Effector memory CD8-positive, alpha-beta T cell (primary cell): ENCODE results near the gene KIF22.
A peak's percentile ranks its signal among the peaks of the same experiment; 100 is the strongest.
"Not testable (repeated sequence)": the region's sequence is repeated elsewhere in the genome, so short reads cannot be mapped to it uniquely, and the experiment has no call there.

Source experiments
- ATAC-seq: fragments of 150-1000 bp; cut with Tn5 transposase; replicated peaks from 2 replicates; pipeline ENCODE4 v1.10.0; 2021; ENCODE audit warnings: mild to moderate bottlenecking, moderate library complexity
- DNase-seq, 3 experiments: peaks; one replicate each; pipeline ENCODE4 v3.0.0; 2021
- H3K27ac Mint-ChIP-seq, 2 donors: one replicate each; pipeline ENCODE4 v1.8.0; 2022; ENCODE audit warnings: mild to moderate bottlenecking in 2 of 2, mixed read lengths in 2 of 2, moderate library complexity in 2 of 2
- H3K27me3 Mint-ChIP-seq, 2 donors: one replicate each; pipeline ENCODE4 v1.8.0; 2022; ENCODE audit warnings: mixed read lengths in 2 of 2
- H3K36me3 Mint-ChIP-seq: one replicate; pipeline ENCODE4 v1.8.0; 2022; ENCODE audit warnings: mild to moderate bottlenecking, moderate library complexity, mixed read lengths; ENCODE audit not compliant: insufficient read depth
- H3K4me1 Mint-ChIP-seq, 2 donors: one replicate each; pipeline ENCODE4 v1.8.0; 2022; ENCODE audit warnings: low read depth in 2 of 2, mixed read lengths in 2 of 2
- H3K4me3 Mint-ChIP-seq, 2 donors: one replicate each; pipeline ENCODE4 v1.8.0; 2022; ENCODE audit warnings: mild to moderate bottlenecking in 2 of 2, mixed read lengths in 2 of 2, moderate library complexity in 2 of 2
- H3K9me3 Mint-ChIP-seq, 2 donors: one replicate each; pipeline ENCODE4 v1.8.0; 2022; ENCODE audit warnings: mixed read lengths in 2 of 2

Gene KIF22

DNA sequence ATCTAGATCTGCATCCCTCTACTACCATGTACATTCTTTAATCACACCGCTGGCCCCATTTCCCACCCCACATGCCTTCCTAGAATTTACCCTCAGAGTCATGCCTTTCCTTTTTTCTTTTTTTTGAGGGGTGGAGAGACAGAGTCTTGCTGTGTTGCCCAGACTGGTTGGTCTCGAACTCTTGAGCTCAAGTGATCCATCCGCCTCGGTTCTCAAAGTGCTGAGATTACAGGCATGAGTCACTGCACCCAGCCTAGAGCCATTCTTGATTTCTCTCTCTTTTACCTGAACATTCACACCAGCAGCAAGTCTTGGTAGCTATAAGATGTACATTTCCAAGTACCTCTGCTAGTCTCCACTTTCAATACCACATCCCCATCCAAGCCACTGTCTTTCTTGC lies 27.5 kb downstream of the KIF22 start:
- Mint-ChIP-seq H3K4me3 (peak overlapping the region; percentile 70 to 98), H3K36me3 (peaks cover 57% of the 10 kb centered on the region), H3K27ac (peak overlapping the region in 1 of 2 donors; percentile 86), H3K27me3 (no peaks in the 10 kb centered on the region), H3K9me3 (no peaks in the 10 kb centered on the region), H3K4me1 (peaks cover 70 to 76% of the 10 kb centered on the region in 2 donors)
- ATAC-seq (no peak), DNase-seq (no peak)

DNA sequence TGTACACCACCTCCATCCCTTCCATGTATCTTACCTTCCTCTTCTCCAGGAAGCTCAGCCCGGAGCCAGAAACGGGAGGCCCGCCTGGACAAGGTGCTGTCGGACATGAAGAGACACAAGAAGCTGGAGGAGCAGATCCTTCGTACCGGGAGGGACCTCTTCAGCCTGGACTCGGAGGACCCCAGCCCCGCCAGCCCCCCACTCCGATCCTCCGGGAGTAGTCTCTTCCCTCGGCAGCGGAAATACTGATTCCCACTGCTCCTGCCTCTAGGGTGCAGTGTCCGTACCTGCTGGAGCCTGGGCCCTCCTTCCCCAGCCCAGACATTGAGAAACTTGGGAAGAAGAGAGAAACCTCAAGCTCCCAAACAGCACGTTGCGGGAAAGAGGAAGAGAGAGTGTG lies 29.0 kb downstream of the KIF22 start:
- Mint-ChIP-seq H3K27me3 (no peaks in the 10 kb centered on the region), H3K4me3 (peak overlapping the region; percentile 96 to 98), H3K4me1 (peaks cover 64 to 71% of the 10 kb centered on the region in 2 donors)

DNA sequence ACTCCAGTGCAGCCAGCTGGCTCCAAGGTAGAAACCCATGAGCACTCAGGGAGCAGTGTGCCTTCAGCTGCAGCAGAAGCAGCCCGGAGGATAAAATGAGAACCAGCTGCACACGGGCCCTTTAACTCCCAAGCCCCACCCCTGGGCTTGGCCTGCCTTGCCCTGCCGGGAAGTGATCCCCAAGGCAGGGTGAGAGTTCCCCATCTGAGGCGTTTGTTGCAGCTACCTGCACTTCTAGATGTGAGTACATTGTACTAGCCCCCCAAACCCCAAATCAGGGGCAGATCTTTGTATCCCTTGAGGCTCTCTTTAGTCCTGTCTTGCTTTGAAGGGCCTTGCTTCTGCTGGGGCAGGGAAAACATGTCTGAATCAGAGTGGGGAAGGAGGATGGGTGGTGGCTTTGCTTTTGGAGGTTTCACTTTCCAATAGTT lies 29.7 kb downstream of the KIF22 start, which contains the start of gene MVP:
Gene MVP (plus strand): TSS at position 192 of the 431 bp plus-strand sequence. CDS start 10,088 bp downstream, outside the sequence.
- Mint-ChIP-seq H3K9me3 (no peaks in the 10 kb centered on the region), H3K4me3 (peak within 1 kb of the TSS; percentile 96 to 98), H3K4me1 (peaks cover 61 to 70% of the 10 kb centered on the region in 2 donors), H3K27ac (peak within 1 kb of the TSS; percentile 94), H3K36me3 (peaks cover 50% of the 10 kb centered on the region), H3K27me3 (no peaks in the 10 kb centered on the region)
- ATAC-seq (no peak), DNase-seq (peak in 1 of 3 experiments; percentile 12)

More for the DNA sequence above, 29.0 kb downstream of the KIF22 start:
- ATAC-seq (no peak), DNase-seq (no peak)
- H3K9me3 Mint-ChIP-seq, result no peaks in the 10 kb centered on the region
- peak overlapping the region; percentile 94 for H3K27ac Mint-ChIP-seq
- peaks cover 57% of the 10 kb centered on the region for H3K36me3 Mint-ChIP-seq

DNA sequence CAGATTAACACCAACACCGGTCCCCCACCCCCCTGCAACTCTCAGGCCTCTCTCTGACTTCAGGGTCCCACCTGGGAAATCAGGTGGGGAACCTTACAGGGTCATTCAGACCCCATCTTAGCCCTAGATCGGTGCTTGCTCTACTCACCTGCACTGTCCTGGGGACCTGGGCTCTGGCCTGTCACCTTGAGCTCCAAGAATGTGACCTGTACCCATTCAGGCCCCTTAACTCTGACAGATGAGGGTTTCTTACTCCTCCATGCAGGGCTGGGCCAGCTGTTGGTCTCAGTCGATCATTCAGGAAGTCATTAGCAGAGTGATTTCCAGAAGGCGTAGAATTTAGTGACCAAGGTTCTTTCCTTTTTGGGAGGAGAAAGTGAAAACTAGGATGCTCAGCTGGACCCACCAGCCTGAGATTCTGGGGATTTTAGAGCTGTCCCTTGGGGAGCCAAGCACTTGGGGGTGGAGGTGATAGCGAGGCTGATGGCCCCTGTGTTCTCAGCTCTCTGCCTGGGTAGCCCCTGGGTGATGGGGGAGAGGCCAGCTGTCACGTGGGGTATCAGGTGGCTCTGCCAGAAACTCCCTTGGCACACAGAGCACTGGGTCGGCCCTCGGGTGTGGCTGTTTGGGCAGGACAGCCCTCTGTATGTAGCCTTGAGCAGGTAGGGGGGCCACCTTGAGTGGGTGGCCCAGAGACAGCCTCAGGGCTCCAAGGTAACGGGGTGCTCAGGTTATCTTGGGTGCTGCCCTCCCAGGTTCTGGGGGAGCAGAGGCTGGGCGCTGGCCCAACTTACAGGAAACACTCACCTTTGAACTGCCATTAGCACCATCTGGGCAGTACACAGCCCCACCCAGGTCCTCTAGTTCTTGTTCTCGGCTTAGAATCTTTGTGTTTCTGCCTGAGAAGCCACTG lies 30.4 kb downstream of the KIF22 start:
- DNase-seq (peak in 2 of 3 experiments; percentile 41 to 53), ATAC-seq (peak; percentile 66)
- Mint-ChIP-seq H3K27ac (peak overlapping the region; percentile 94), H3K4me1 (peaks cover 62 to 69% of the 10 kb centered on the region in 2 donors), H3K4me3 (peak overlapping the region; percentile 96 to 98), H3K9me3 (no peaks in the 10 kb centered on the region), H3K27me3 (no peaks in the 10 kb centered on the region), H3K36me3 (peaks cover 44% of the 10 kb centered on the region)

DNA sequence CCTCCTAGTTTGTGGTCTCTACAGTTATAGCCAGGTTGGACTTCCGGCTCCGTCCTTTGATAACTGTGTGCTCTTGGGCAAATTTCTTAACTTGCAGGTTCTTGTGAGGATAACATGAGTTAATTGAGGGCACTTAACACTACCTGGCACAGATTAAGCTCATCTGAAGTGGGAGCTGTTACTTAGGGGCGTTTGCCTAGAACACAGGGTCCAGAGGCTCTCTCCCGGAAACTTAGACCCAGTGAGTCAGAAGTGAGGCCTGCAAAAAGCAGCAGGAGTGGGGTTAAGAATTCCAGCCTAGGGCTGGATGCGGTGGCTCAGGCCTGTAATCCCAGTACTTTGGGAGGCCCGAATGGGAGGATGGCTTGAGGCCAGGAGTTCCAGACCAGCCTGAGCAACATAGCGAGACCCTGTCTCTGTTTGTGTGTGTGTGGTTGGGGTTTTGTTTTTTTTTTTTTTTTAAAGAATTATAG lies 31.1 kb downstream of the KIF22 start:
- peaks cover 40% of the 10 kb centered on the region for H3K36me3 Mint-ChIP-seq
- peak overlapping the region; percentile 94 for H3K27ac Mint-ChIP-seq
- DNase-seq (no peak), ATAC-seq (no peak)
- H3K4me1 Mint-ChIP-seq, result peaks cover 59 to 68% of the 10 kb centered on the region in 2 donors
- H3K4me3 Mint-ChIP-seq, result peak overlapping the region; percentile 96 to 98
- H3K9me3 Mint-ChIP-seq, result no peaks in the 10 kb centered on the region
- no peaks in the 10 kb centered on the region for H3K27me3 Mint-ChIP-seq

DNA sequence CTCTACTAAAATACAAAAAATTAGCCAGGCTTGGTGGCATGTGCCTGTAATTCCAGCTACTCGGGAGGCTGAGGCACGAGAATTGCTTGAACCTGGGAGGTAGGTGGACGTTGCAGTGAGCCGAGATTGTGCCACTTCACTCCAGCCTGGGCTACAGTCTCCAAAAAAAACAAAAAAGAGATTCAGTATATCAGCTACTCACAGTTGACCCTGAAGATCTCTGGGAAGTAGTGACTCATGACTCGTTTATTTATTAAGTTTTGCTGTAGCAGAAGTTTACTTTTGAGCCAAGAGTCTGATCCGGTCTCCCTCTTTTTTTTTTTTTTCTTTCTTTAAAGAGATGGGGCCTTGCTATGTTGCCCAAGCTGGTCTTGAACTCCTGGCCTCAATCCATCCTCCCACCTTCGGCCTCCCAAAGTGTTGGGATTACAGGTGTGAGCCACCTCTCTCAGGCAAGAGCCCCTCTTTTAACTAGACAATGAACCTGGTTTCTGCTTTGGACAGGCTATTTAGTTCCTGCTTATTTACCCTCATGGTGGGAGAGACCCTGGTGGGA lies 34.1 kb downstream of the KIF22 start:
- Mint-ChIP-seq H3K27me3 (no peaks in the 10 kb centered on the region), H3K4me3 (peak overlapping the region; percentile 52 to 72), H3K36me3 (peaks cover 16% of the 10 kb centered on the region), H3K9me3 (no peaks in the 10 kb centered on the region), H3K27ac (peak overlapping the region; percentile 88 to 92), H3K4me1 (peaks cover 47 to 60% of the 10 kb centered on the region in 2 donors)
- ATAC-seq (no peak), DNase-seq (no peak)

DNA sequence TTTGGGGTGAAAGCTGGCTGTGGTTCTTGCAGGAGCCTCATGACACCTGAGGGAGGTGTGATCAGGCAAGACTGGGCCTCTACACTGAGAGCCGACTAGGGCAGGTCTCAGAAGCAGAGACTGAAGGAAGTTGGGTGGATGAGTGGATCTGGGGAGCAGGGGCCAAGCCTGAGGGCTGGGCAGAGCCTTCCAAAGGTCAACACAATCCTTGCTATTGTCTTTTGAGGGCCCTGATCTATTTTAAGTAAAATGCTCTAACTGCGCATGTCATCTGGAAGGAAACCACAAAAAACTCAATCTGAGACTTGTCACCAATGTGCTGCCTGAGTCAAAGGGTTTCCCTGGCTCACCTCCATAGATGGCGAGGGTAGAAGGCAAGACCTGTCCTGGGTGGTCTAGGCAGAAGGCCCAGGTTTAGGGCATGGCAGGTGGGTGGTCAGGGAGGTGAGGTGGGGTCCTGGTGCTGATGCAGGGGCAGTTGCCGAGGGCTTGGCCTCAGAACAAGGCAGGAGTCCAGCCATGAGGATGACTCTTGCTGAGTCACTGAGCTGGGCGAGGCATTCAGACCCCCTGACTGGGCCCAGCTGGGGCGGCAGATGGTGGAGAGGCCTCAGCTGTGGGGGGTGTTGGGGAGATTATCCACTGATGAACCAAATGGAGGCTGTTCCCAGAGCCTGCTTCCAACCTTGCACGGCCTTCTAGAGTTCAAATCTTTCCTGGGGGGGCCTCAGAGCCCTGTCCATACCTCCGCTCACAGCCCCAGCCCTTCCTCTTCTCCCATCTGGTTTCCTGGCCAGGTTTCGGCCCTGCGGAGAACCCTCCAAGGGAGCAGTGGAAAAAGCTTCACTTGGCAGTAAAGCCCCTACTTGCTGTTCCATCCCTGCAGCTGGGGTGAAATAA lies 34.8 kb downstream of the KIF22 start:
- Mint-ChIP-seq H3K4me1 (peaks cover 42 to 59% of the 10 kb centered on the region in 2 donors), H3K4me3 (peak overlapping the region; percentile 52 to 72), H3K27me3 (no peaks in the 10 kb centered on the region), H3K27ac (peak overlapping the region; percentile 88 to 92), H3K36me3 (peaks cover 10% of the 10 kb centered on the region), H3K9me3 (no peaks in the 10 kb centered on the region)
- no peak for ATAC-seq
- no peak for DNase-seq

DNA sequence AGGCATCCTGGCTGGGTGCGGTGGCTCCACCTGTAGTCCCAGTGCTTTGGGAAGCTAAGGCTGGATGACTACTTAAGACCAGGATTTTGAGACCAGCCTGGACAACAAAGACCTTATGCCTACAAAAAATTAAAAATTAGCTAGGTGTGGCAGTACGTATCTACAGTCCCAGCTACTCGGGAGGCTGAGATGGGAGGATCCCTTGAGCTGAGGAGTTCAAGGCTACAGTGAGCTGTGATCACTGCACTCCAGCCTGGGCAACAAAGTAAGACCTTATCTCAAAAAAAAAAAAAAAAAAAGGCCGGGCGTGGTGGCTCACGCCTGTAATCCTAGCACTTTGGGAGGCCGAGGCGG lies 35.8 kb downstream of the KIF22 start:
- Mint-ChIP-seq H3K27me3 (no peaks in the 10 kb centered on the region), H3K36me3 (peaks cover 6% of the 10 kb centered on the region), H3K27ac (peak overlapping the region; percentile 71 to 91), H3K4me3 (peak overlapping the region; percentile 63 to 70), H3K9me3 (no peaks in the 10 kb centered on the region), H3K4me1 (peaks cover 35 to 58% of the 10 kb centered on the region in 2 donors)
- DNase-seq (no peak), ATAC-seq (no peak)

DNA sequence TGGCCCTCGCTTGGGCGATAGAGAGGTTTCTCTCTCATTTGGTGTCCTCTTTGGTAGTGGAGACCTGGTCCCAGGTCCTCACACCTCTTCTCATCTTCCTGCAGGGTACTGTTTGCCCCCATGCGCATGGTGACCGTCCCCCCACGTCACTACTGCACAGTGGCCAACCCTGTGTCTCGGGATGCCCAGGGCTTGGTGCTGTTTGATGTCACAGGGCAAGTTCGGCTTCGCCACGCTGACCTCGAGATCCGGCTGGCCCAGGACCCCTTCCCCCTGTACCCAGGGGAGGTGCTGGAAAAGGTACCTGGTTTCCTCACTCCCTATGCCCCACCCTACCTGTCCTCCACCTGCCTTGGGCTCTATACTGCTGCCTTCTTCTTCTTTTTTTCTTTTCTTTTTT lies 40.2 kb downstream of the KIF22 start:
- ATAC-seq, result no peak

DNA sequence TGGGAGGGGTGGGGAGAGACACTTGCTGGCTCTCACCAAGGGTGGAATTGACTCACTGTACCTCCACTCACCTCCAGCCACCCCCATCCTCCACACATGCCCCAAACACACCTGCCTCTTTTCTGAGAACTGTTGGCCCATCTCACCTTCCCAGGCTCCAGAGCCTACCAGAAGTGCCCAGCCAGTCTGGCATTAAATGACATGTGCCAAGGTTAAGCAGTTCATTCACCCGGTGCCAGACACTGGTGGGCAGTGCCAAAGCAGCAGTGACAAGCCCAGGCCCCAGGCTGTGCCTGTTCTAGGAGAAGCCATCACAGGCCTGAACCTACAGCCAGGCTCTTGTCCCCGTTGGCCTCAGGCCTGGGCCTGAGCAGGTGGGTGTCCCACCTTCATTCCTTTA lies 40.9 kb downstream of the KIF22 start:
- no peak for ATAC-seq

More for the DNA sequence above, 40.2 kb downstream of the KIF22 start:
- no peaks in the 10 kb centered on the region for H3K27me3 Mint-ChIP-seq
- peaks cover 15 to 30% of the 10 kb centered on the region in 2 donors for H3K4me1 Mint-ChIP-seq
- peaks cover 50% of the 10 kb centered on the region for H3K36me3 Mint-ChIP-seq
- H3K9me3 Mint-ChIP-seq, result no peaks in the 10 kb centered on the region
- no peak for DNase-seq
- H3K27ac Mint-ChIP-seq, result peak overlapping the region in 1 of 2 donors; percentile 19
- H3K4me3 Mint-ChIP-seq, result no peak overlapping the region

DNA sequence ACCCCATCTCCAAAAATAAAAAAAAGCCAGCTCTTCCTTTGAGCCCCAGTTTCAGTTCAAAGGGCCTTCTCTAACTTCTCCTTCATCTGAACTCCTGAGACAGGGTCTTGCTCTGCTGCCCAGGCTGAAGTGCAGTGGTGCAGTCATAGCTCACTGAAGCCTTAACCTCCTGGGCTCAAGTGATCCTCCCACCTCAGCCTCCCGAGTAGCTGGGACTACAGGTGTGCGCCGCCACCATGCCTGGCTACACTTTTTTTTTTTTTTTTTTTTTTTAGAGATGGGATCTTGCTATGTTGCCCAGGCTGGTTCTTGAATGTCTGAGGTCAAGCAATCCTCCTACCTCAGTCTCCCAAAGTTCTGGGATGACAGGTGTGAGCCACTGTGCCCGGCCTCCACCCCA lies 42.7 kb downstream of the KIF22 start:
- H3K27me3 Mint-ChIP-seq, DNase-seq, ATAC-seq, H3K4me3 Mint-ChIP-seq, H3K9me3 Mint-ChIP-seq: not testable (repeated sequence)
- Mint-ChIP-seq H3K27ac (peak overlapping the region in 1 of 2 donors; percentile 28), H3K36me3 (peaks cover 64% of the 10 kb centered on the region), H3K4me1 (peaks cover 6 to 15% of the 10 kb centered on the region in 2 donors)

More for the DNA sequence above, 40.9 kb downstream of the KIF22 start:
- Mint-ChIP-seq H3K27ac (peak overlapping the region; percentile 19 to 63), H3K4me1 (peaks cover 13 to 27% of the 10 kb centered on the region in 2 donors), H3K36me3 (peaks cover 55% of the 10 kb centered on the region), H3K9me3 (no peaks in the 10 kb centered on the region), H3K4me3 (no peak overlapping the region), H3K27me3 (no peaks in the 10 kb centered on the region)
- no peak for DNase-seq

DNA sequence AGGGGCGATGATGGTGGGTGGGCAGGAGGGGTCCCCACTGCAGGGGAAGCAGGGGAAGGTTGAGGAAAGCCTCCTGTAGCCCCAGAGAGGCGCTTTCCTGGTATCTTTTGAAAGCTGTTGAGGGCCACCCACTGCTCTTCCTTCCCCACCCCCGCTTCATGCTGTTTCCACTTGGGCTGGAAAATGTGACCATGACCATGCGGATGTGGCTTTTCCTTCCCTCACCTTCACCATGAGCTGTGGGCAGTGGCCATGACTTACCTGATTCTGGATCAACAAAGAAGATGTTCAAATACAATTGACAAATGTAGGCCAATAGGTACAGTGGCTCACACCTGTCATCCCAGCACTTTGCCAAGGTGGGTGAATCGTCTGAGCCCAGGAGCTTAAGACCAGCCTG lies 43.5 kb downstream of the KIF22 start:
- Mint-ChIP-seq H3K36me3 (peaks cover 67% of the 10 kb centered on the region), H3K27ac (no peak overlapping the region)

DNA sequence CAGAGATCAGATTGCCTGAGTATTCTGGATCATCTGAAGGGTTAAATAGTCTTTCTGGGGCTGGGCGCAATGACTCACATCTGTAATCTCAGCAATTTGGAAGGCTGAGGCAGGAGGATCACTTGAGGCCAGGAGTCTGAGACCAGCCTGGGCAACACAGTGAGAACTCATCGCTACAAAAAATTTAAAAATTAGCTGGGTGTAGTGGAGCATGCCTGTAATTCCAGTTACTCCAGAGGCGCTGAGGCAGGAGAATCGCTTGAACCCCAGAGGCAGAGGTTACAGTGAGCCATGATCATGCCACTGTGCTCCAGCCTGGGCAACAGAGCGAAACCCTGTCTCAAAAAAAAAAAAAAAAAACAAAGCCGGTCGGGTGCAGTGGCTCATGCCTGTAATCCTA lies 45.4 kb downstream of the KIF22 start:
- peaks cover 83% of the 10 kb centered on the region for H3K36me3 Mint-ChIP-seq
- no peak for ATAC-seq
- no peak for DNase-seq

More for the DNA sequence above, 43.5 kb downstream of the KIF22 start:
- DNase-seq (no peak), ATAC-seq (no peak)
- H3K27me3 Mint-ChIP-seq, result no peaks in the 10 kb centered on the region
- H3K4me3 Mint-ChIP-seq, result no peak overlapping the region
- peaks cover 6 to 15% of the 10 kb centered on the region in 2 donors for H3K4me1 Mint-ChIP-seq
- H3K9me3 Mint-ChIP-seq, result no peaks in the 10 kb centered on the region

More for the DNA sequence above, 45.4 kb downstream of the KIF22 start:
- H3K4me1 Mint-ChIP-seq, result peaks cover 1 to 3% of the 10 kb centered on the region in 2 donors
- no peaks in the 10 kb centered on the region for H3K27me3 Mint-ChIP-seq
- no peak overlapping the region for H3K4me3 Mint-ChIP-seq
- H3K9me3 Mint-ChIP-seq, result no peaks in the 10 kb centered on the region
- H3K27ac Mint-ChIP-seq, result no peak overlapping the region
